ENCODE measurements around the gene FKBP1B.
"Not testable (repeated sequence)": the region's sequence is repeated elsewhere in the genome, so short reads cannot be mapped to it uniquely, and the experiment has no call there.

The FKBP1B gene

GRCh38 chr2:24072259-24072658 lies 22.7 kb downstream of the FKBP1B start:
- DNase-seq (ENCODE audit: low spot score), result no peak

- no peak for DNase-seq (ENCODE audit: low spot score)
Observed at GRCh38 chr2:24073816-24074215, 24.3 kb downstream of the FKBP1B start.

GRCh38 chr2:24075259-24075658 lies 25.7 kb downstream of the FKBP1B start:
- DNase-seq (ENCODE audit: low spot score), result no peak

- DNase-seq (ENCODE audit: low spot score), result peak; percentile 92
Observed at GRCh38 chr2:24075915-24076848, 26.6 kb downstream of the FKBP1B start, which contains the start of gene SF3B6. Gene SF3B6 (minus strand): TSS chr2:24076326. CDS start chr2:24076229, 97 bp downstream.

- DNase-seq (ENCODE audit: low spot score), result peak; percentile 14
Observed at GRCh38 chr2:24076849-24077534, 27.5 kb downstream of the FKBP1B start.

GRCh38 chr2:24077535-24077877 lies 28.0 kb downstream of the FKBP1B start:
- DNase-seq (ENCODE audit: low spot score), result no peak

GRCh38 chr2:24077879-24078278 lies 28.3 kb downstream of the FKBP1B start:
- DNase-seq (ENCODE audit: low spot score), result no peak

GRCh38 chr2:24080701-24081100 lies 31.2 kb downstream of the FKBP1B start:
- no peak for DNase-seq (ENCODE audit: low spot score)

- DNase-seq (ENCODE audit: low spot score), result no peak
Observed at GRCh38 chr2:24082787-24083566, 33.4 kb downstream of the FKBP1B start.

- peak; percentile 82 for DNase-seq (ENCODE audit: low spot score)
Observed at GRCh38 chr2:24083567-24084385, 34.2 kb downstream of the FKBP1B start.

- DNase-seq (ENCODE audit: low spot score), result peak; percentile 94
Observed at GRCh38 chr2:24084386-24085199, 35.1 kb downstream of the FKBP1B start, which contains the start of gene TP53I3. Gene TP53I3 (minus strand): TSS chr2:24084834. CDS start chr2:24084326, 508 bp downstream.

GRCh38 chr2:24085200-24085489 lies 35.6 kb downstream of the FKBP1B start:
- DNase-seq (ENCODE audit: low spot score), result no peak

- no peak for DNase-seq (ENCODE audit: low spot score)
Observed at GRCh38 chr2:24086241-24086640, 36.7 kb downstream of the FKBP1B start.

GRCh38 chr2:24087032-24087431 lies 37.5 kb downstream of the FKBP1B start:
- DNase-seq (ENCODE audit: low spot score), result no peak

GRCh38 chr2:24088821-24089359 lies 39.3 kb downstream of the FKBP1B start:
- no peak for DNase-seq (ENCODE audit: low spot score)

GRCh38 chr2:24093270-24093669 lies 43.7 kb downstream of the FKBP1B start:
- not testable (repeated sequence) for DNase-seq (ENCODE audit: low spot score)

GRCh38 chr2:24095171-24095677 lies 45.7 kb downstream of the FKBP1B start:
- DNase-seq (ENCODE audit: low spot score), result not testable (repeated sequence)

- not testable (repeated sequence) for DNase-seq (ENCODE audit: low spot score)
Observed at GRCh38 chr2:24100732-24101131, 51.2 kb downstream of the FKBP1B start.

GRCh38 chr2:24101992-24102391 lies 52.5 kb downstream of the FKBP1B start:
- no peak for DNase-seq (ENCODE audit: low spot score)

- DNase-seq (ENCODE audit: low spot score), result no peak
Observed at GRCh38 chr2:24102677-24103076, 53.1 kb downstream of the FKBP1B start.

Measured in hepatic stellate cell (primary cell).